OCI-LY3 (cell line): ENCODE measurements around the gene RELN.

Experiments
- H2AFZ ChIP-seq: fragments of 200-600, 300-600 bp; shearing (Covaris generic); 2 replicates; pipeline ENCODE4 v1.6.0; 2014; ENCODE audit warnings: antibody characterized with exemption, low read depth, low read length
- H3K27ac ChIP-seq: fragments of 200-600, 300-600 bp; sonication (generic); 2 replicates; pipeline ENCODE4 v1.5.1; 2014; ENCODE audit warnings: mild to moderate bottlenecking, low read length, moderate library complexity, mixed read lengths
- H3K27me3 ChIP-seq: fragments of 200-600, 300-600 bp; sonication (generic); 2 replicates; pipeline ENCODE4 v1.6.1; 2014; ENCODE audit warnings: low read depth, low read length, mixed read lengths
- H3K36me3 ChIP-seq: fragments of 200-600, 300-600 bp; sonication (generic); replicated peaks from 2 replicates; pipeline ENCODE3; 2014; ENCODE audit warnings: low read depth, low read length, mixed read lengths
- H3K4me1 ChIP-seq: fragments of 300-600, 200-600 bp; sonication (generic); 2 replicates; pipeline ENCODE4 v1.6.1; 2014; ENCODE audit warnings: low read length, mixed read lengths
- H3K4me2 ChIP-seq: fragments of 200-600, 300-600 bp; sonication (generic); 2 replicates; pipeline ENCODE4 v1.6.1; 2014; ENCODE audit warnings: low read length, mixed read lengths
- H3K4me3 ChIP-seq: fragments of 300-600, 200-600 bp; sonication (generic); 2 replicates; pipeline ENCODE4 v1.5.1; 2014; ENCODE audit warnings: antibody characterized with exemption, mild to moderate bottlenecking, low read length, moderate library complexity
- H3K79me2 ChIP-seq: fragments of 300-600, 200-600 bp; shearing (Covaris generic); 2 replicates; pipeline ENCODE4 v1.6.1; 2014; ENCODE audit warnings: mild to moderate bottlenecking, low read length, mixed read lengths
- H3K9ac ChIP-seq: fragments of 300-600, 200-600 bp; shearing (Covaris generic); 2 replicates; pipeline ENCODE4 v1.6.0; 2014; ENCODE audit warnings: mild to moderate bottlenecking, low read length, moderate library complexity
- H3K9me3 ChIP-seq: fragments of 200-600, 300-600 bp; shearing (Covaris generic); 2 replicates; pipeline ENCODE4 v1.6.1; 2014; ENCODE audit warnings: low read length, mixed read lengths; ENCODE audit not compliant: insufficient read depth
- H4K20me1 ChIP-seq: fragments of 200-600, 300-600 bp; sonication (generic); 2 replicates; pipeline ENCODE4 v1.6.1; 2016; ENCODE audit warnings: low read length, mixed read lengths; ENCODE audit not compliant: insufficient read depth
- EZH2phosphoT487 ChIP-seq: fragments of 200-600 bp; shearing (Covaris generic); IDR thresholded peaks from 2 replicates; pipeline ENCODE4 v1.6.1; 2018; ENCODE audit warnings: antibody characterized with exemption, mixed run types, low read depth
- TF ChIP-seq, protein P1 (sequence below): fragments of 200-600, 300-600 bp; sonication (generic); IDR thresholded peaks from 2 replicates; pipeline ENCODE4 v1.5.1; 2014; ENCODE audit warnings: antibody characterized with exemption, low read length, low read depth

RELN gene

DNA sequence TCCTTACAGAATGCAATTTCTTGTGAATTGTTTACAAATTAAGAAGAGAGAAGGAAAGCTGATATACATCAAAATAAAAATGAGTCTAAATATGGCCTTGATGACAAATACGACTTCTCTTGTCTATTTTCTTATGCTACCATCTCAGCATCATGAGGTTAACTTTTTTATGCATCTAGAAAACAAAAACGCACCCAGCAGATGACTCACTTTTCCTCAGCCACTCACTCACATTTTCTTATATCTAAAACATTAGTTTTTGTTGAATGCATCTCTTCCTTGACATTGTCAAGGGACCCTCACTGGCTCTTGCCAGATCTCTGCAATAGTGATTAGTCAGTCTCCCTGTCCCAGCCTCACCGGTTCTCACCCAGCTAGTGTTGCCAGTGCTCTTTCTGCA is 287.0 kb downstream of the RELN start:
- H3K27me3 ChIP-seq = peaks cover 8% of the 10 kb centered on the region; the same call in 1 of the 2 replicates
- no peak overlapping the region for H3K4me2 ChIP-seq
- H4K20me1 ChIP-seq = no peaks in the 10 kb centered on the region
- H3K4me1 ChIP-seq = no peaks in the 10 kb centered on the region
- no peak overlapping the region for H3K27ac ChIP-seq
- no peaks in the 10 kb centered on the region for H3K36me3 ChIP-seq
- no peaks in the 10 kb centered on the region for H3K9me3 ChIP-seq
- TF ChIP-seq, protein P1, sequence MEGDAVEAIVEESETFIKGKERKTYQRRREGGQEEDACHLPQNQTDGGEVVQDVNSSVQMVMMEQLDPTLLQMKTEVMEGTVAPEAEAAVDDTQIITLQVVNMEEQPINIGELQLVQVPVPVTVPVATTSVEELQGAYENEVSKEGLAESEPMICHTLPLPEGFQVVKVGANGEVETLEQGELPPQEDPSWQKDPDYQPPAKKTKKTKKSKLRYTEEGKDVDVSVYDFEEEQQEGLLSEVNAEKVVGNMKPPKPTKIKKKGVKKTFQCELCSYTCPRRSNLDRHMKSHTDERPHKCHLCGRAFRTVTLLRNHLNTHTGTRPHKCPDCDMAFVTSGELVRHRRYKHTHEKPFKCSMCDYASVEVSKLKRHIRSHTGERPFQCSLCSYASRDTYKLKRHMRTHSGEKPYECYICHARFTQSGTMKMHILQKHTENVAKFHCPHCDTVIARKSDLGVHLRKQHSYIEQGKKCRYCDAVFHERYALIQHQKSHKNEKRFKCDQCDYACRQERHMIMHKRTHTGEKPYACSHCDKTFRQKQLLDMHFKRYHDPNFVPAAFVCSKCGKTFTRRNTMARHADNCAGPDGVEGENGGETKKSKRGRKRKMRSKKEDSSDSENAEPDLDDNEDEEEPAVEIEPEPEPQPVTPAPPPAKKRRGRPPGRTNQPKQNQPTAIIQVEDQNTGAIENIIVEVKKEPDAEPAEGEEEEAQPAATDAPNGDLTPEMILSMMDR = no peak
- no peak for TF ChIP-seq EZH2phosphoT487
- no peak overlapping the region for H3K4me3 ChIP-seq
- no peak overlapping the region for H3K9ac ChIP-seq
- H2AFZ ChIP-seq = no peak overlapping the region
- no peaks in the 10 kb centered on the region for H3K79me2 ChIP-seq

DNA sequence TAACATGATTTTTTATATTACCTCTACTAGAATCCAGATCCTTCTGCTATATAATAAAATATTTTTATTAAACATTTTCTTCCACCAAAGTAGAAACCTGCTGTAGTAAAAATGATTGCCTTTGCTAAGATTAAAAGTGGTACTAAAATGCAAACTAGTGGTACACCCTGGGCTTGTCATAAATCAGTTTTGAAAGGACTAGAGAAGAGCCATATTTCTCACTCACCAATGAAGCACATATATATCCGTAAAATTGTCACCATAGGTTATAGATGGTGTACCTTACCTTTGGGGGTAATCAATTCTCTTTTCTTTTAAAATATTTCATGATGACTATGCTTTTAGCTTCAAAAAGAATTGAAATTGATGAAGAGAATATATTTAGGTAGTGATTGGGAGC is 290.4 kb downstream of the RELN start:
- H3K4me2 ChIP-seq = no peak overlapping the region
- TF ChIP-seq EZH2phosphoT487 = no peak
- TF ChIP-seq, protein P1 = no peak
- peaks cover 11% of the 10 kb centered on the region for H3K27me3 ChIP-seq

DNA sequence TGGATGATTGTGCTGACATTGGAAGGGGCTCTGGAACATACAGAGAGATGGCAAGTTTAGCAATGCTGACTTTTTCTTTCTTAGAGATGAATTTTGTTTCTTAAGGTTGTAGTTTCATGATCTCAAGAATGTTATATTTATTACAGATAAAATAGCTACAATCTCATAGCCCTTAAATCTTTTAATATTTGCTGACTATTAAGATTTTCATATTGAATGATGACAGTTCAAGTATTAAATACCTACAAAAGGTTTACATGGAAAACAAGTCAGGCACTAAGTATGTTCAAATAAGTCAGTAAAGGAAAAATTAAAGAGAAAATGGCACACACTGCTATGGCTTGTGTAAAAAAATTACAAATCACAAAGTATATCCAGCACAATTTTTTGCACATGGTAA is 291.4 kb downstream of the RELN start:
- Histone ChIP-seq H3K4me1 (no peaks in the 10 kb centered on the region), H3K4me3 (no peak overlapping the region), H3K27ac (no peak overlapping the region), H3K9me3 (no peaks in the 10 kb centered on the region), H3K36me3 (no peaks in the 10 kb centered on the region), H3K79me2 (no peaks in the 10 kb centered on the region), H3K27me3 (peaks cover 11% of the 10 kb centered on the region), H4K20me1 (no peaks in the 10 kb centered on the region), H2AFZ (no peak overlapping the region), H3K4me2 (no peak overlapping the region), H3K9ac (no peak overlapping the region)
- TF ChIP-seq, protein P1 = no peak
- TF ChIP-seq EZH2phosphoT487 = no peak

More for the DNA sequence above, 290.4 kb downstream of the RELN start:
- Histone ChIP-seq H2AFZ (no peak overlapping the region), H3K36me3 (no peaks in the 10 kb centered on the region), H3K9me3 (no peaks in the 10 kb centered on the region), H3K27ac (no peak overlapping the region), H3K4me1 (no peaks in the 10 kb centered on the region), H3K4me3 (no peak overlapping the region), H3K9ac (no peak overlapping the region), H4K20me1 (no peaks in the 10 kb centered on the region), H3K79me2 (no peaks in the 10 kb centered on the region)

DNA sequence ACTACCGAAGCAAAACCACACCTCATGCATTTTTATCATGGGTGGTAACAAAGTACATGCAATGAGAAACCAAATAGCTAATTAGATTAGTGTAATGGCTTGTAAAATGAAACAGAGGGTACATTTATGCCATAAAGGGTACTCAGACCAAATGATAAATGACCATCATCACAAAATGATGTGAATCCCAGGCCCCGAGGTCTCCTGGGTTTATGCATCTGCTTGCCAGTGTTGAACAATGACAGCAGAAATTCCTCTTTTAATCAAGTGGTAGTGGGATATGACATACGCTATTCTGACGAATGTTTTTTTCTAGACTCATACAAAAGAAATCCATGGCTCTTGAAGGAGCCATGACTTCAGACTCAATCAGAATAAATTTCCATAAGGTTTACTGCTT is 293.9 kb downstream of the RELN start:
- Histone ChIP-seq H3K27ac (no peak overlapping the region), H3K27me3 (peaks cover 3% of the 10 kb centered on the region; the same call in 1 of the 2 replicates), H3K9ac (no peak overlapping the region), H4K20me1 (no peaks in the 10 kb centered on the region), H3K9me3 (no peaks in the 10 kb centered on the region), H2AFZ (no peak overlapping the region), H3K4me1 (no peaks in the 10 kb centered on the region), H3K4me2 (no peak overlapping the region), H3K79me2 (no peaks in the 10 kb centered on the region), H3K36me3 (no peaks in the 10 kb centered on the region), H3K4me3 (no peak overlapping the region)
- TF ChIP-seq, protein P1 = no peak
- TF ChIP-seq EZH2phosphoT487 = no peak
